ENCODE data around the gene RPS26.
"Not testable (repeated sequence)": the region's sequence is repeated elsewhere in the genome, so short reads cannot be mapped to it uniquely, and the experiment has no call there.

Gene RPS26

GRCh38 chr12:56041552-56042429 lies at the start of gene RPS26:
Gene RPS26 (plus strand): TSS chr12:56041918. CDS start chr12:56042167, 249 bp downstream.
- peak; percentile 98 for DNase-seq

- no peak for DNase-seq
These were observed 48.4 kb upstream of the RPS26 start for GRCh38 chr12:55993230-55993853.

DNA sequence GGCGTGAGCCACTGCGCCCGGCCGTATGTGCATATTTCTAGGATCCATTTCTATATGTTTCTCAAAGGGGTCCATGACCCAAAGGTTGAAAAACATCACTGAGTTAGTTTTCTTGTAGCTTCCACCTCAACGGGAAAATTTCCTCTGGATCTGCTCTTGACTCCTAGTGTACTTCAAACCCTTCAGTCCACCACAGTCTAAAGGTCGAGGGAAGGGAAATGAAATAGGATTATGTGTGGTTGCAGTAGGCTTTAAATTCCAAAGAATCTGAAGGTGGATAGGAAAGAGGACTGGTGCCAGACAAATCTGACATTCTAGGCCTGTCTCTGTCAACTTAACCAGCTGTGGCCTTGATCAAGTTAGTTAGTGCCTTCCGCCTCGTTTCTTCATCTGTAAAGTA lies 46.4 kb upstream of the RPS26 start:
- no peak for DNase-seq

DNA sequence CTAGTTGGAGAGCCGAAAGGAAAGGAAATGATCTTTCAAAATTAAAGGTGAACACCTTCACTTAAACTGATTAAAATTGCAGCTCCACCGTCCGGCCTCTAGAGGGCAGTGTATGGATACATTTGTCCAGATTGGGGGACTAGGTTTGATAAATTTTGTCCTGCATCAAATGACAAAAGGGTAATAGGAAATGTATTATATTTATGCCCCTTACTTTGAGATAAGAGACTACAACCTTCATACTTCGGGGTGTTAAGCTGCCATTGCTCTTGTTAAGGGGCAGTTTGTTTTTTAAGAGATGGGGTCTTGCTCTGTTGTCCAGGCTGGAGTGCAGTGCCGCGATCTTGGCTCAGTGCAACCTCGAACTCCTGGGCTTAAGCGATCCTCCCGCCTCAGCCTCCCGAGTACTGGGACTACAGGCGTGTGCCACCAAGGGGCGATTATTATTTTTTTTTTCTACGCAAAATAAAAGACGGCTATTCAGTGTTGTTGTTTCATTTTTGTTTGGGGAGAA lies 45.5 kb upstream of the RPS26 start:
- peak; percentile 16 for DNase-seq

DNA sequence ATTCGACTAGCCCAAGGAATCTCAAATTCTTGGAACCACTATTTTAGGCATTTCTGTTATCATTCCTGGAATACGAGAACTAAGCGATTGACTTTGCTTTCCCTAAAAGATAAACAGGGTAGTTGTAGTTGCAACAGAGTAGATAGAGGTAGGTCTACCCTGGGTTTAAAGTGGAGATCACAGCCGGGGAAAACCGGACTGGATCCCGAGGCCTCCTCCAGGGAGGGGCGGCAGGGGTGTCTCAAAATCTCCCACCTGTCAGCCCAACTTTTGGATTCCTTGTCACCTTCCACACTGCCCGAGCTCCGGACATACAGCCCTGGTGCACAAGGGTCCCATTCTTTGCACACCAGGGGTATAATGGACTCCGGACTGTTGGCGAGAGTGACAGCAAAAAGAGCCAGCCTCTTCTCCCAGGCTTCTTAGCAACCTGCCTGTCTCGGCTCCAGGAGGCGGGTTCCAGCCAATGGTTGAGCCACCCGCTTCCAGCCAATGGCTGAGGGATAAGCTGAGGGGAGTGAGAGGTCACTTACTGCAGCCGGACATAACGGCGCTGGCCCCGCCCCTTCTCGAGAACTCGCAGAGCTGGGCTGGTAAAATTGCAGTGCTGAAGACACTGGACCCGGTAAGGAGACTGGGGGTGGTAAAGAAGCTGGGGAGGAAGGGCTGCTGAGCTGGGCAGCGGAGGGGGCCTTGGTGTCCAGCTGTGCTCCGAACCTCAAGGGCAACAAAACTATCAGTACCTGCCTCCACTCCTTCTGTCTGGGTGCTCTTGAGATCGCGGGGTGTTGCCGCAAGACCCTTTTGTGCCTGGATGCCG lies 44.8 kb upstream of the RPS26 start, which contains the start of gene SUOX:
Gene SUOX, plus strand, starts transcription at position 562 of the 820 bp plus-strand sequence. CDS start 4,946 bp downstream, outside the sequence.
- peak; percentile 71 for DNase-seq

GRCh38 chr12:55997535-55997859 lies 44.2 kb upstream of the RPS26 start:
- DNase-seq: no peak

DNA sequence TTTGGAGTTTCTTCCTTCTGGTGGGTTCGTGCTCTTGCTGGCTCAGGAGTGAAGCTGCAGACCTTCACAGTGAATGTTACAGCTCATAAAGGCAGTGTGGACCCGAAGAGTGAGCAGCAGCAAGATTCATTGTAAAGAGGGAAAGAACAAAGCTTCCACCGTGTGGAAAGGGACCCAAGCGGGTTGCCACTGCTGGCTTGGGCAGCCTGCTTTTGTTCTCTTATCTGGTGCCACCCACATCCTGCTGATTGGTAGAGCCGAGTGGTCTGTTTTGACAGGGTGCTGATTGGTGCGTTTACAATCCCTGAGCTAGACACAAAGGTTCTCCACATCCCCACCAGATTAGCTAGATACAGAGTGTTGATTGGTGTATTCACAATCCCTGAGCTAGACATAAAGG lies 42.2 kb upstream of the RPS26 start:
- not testable (repeated sequence) for DNase-seq

DNA sequence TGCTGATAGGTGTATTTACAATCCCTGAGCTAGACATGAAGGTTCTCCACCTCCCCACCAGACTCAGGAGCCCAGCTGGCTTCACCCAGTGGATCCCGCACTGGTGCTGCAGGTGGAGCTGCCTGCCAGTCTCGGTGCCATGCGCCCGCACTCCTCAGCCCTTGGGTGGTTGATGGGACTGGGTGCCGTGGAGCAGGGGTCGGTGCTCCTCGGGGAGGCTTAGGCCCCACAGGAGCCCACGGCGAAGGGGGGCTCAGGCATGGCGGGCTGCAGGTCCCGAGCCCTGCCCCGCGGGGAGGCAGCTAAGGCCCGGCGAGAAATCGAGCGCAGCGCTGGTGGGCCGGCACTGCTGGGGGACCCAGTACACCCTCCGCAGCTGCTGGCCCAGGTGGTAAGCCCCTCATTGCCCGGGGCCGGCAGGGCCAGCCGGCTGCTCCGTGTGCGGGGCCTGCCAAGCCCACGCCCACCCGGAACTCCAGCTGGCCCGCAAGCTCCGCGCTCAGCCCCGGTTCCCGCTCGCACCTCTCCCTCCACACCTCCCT lies 41.6 kb upstream of the RPS26 start:
- not testable (repeated sequence) for DNase-seq

DNA sequence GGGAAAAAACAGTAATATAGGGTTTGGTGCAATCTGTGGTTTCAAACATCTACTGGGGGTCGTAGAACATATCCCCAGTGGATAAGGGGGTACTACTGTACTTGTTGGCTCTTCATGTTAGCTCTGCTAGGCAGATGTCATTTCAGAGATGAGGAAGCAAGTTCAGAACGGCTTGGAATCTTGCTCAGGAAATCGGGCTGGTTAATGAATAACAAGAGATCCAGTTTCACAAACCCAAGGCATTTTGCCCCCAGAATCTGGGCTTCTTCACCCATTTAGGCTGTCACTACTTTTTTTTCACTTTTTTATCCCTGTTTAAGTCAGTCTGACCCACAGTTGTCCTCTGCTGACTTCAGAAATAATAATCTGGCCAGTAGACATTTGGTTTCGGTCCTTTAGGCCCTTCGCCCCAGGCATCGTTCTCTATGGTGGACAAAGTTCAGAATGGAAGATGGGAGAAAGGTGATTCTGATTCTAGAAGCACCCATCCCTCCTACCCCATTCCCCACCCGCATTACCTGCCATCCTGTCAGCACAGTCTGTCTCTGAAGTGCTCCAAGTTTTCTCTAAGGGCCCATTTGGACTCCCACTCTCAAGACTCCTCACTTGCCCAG lies 40.1 kb upstream of the RPS26 start:
- no peak for DNase-seq

- not testable (repeated sequence) for DNase-seq
These were observed 38.3 kb upstream of the RPS26 start for GRCh38 chr12:56003376-56003775.

- no peak for DNase-seq
These were observed 37.5 kb upstream of the RPS26 start for GRCh38 chr12:56004211-56004610.

GRCh38 chr12:56007564-56008559 lies 33.9 kb upstream of the RPS26 start:
- DNase-seq: peak; percentile 10

GRCh38 chr12:56010111-56010570 lies 31.6 kb upstream of the RPS26 start:
- no peak for DNase-seq

GRCh38 chr12:56011509-56012090 lies 30.1 kb upstream of the RPS26 start:
- DNase-seq: no peak

- no peak for DNase-seq
These were observed 28.2 kb upstream of the RPS26 start for GRCh38 chr12:56013482-56013881.

GRCh38 chr12:56014205-56014604 lies 27.5 kb upstream of the RPS26 start:
- no peak for DNase-seq

- DNase-seq: no peak
These were observed 24.5 kb upstream of the RPS26 start for GRCh38 chr12:56017181-56017580.

GRCh38 chr12:56018356-56018755 lies 23.4 kb upstream of the RPS26 start:
- DNase-seq: no peak

DNA sequence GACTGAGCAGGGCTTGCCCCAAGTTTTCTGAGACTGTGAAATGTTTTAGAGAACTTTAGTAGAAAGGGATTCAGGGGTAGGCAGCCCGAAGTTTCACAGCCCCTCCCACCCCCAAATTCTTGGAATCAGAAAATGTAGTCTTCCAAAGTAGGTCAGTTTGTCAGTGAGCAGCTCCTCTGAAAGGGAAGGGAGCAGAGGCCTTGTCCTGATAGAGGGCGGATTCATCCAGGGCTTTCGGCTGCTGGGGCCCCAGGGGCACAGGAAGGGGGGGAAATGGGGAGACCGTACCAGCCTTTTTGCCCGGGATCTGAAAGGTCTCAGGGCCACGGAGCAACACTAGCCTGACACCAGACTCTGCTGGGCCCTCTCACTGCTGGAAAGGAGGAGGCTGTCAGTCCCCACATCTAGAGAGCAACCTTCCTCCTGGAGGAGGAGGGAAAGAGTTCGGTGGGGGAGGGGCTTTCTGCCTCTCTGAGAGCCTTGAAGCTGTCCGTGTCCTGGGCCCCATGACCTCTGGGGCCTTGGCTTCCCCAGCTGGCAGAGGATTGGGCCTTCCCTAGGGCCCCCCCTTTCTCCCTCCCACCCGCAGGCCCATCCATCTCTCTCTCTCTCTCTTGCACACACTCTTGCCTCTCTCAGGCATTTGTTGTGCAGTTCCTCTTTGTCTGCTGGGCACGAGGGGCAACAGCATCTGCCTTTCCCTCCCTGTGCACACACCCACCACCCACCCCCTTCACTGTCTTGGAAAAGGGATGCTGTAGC lies 21.1 kb upstream of the RPS26 start, which contains the start of gene IKZF4:
Gene IKZF4, plus strand, starts transcription at position 621 of the 762 bp plus-strand sequence. CDS start 451 bp downstream, outside the sequence.
- DNase-seq: no peak
